ENCODE results near the gene HEMK1. TPM values are rescaled to one million over a fixed set of nuclear protein-coding genes. Genes with fewer than 3 reads are reported as not detected.

The HEMK1 gene
- total and polyA plus RNA-seq, 2 donors (not counting 3 experiments of a cell fraction or from before 2014, with no cell fraction given) = 14.2 to 15.2 TPM

- TF ChIP-seq, protein P1, sequence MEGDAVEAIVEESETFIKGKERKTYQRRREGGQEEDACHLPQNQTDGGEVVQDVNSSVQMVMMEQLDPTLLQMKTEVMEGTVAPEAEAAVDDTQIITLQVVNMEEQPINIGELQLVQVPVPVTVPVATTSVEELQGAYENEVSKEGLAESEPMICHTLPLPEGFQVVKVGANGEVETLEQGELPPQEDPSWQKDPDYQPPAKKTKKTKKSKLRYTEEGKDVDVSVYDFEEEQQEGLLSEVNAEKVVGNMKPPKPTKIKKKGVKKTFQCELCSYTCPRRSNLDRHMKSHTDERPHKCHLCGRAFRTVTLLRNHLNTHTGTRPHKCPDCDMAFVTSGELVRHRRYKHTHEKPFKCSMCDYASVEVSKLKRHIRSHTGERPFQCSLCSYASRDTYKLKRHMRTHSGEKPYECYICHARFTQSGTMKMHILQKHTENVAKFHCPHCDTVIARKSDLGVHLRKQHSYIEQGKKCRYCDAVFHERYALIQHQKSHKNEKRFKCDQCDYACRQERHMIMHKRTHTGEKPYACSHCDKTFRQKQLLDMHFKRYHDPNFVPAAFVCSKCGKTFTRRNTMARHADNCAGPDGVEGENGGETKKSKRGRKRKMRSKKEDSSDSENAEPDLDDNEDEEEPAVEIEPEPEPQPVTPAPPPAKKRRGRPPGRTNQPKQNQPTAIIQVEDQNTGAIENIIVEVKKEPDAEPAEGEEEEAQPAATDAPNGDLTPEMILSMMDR (IDR thresholded peaks at IDR 0.05; ENCODE audit: extremely low read depth in 1 of 2, insufficient read depth in 1 of 2, low read depth in 1 of 2, low read length in 2 of 2) = no peak
- no peak for TF ChIP-seq JUN (IDR thresholded peaks at IDR 0.05; ENCODE audit: borderline replicate concordance, insufficient read depth, insufficient read length, low read depth)
- TF ChIP-seq POLR2AphosphoS5 (IDR thresholded peaks at IDR 0.05; ENCODE audit: insufficient read depth, low read depth, low read length) = no peak
- TF ChIP-seq GATA2 (IDR thresholded peaks at IDR 0.05; ENCODE audit: insufficient read depth, insufficient read length, low read depth, low read length) = no peak
- TF ChIP-seq MAX (IDR thresholded peaks at IDR 0.05; ENCODE audit: insufficient read depth, insufficient read length) = no peak
- no peak for TF ChIP-seq POLR2A (IDR thresholded peaks at IDR 0.05; ENCODE audit: low read depth, low read length)
- intact Hi-C loops (cut with micrococcal nuclease) (no loop called here), dilution Hi-C loops (cut with MboI; ENCODE audit: extremely low pct_ligation_motif_present, low sequenced_read_pairs) (no loop called here)
- no peak overlapping the region for H3K27ac ChIP-seq (ENCODE audit: insufficient read depth, low read depth, low read length)
- H3K9me1 ChIP-seq (replicated peaks; ENCODE audit: control insufficient read depth, extremely low read depth, insufficient read depth, low read length) = no peaks in the 10 kb centered on the region
- no peak overlapping the region for H2AFZ ChIP-seq (ENCODE audit: low read depth, low read length)
- FAIRE-seq = no peak
- no peaks in the 10 kb centered on the region for H3K9me3 ChIP-seq (replicated peaks; ENCODE audit: control insufficient read depth, insufficient read depth, low read length)
- H4K20me1 ChIP-seq (replicated peaks; ENCODE audit: control insufficient read depth, extremely low read depth, insufficient read depth, low read length) = no peaks in the 10 kb centered on the region
- H3K4me1 ChIP-seq (ENCODE audit: control insufficient read depth, extremely low read depth, insufficient read depth, low read length) = no peaks in the 10 kb centered on the region
- ChIA-PET CTCF (interaction anchor here (1.0 kb wide), 1 partner anchor 17 kb away, joined by 4 read pairs; the partner anchor contains the start of gene CISH), POLR2A (no interaction called here)
- peaks cover 0 to 2% of the 10 kb centered on the region in 2 experiments for H3K27me3 ChIP-seq (ENCODE audit: control insufficient read depth in 2 of 2, insufficient read depth in 2 of 2, low read length in 2 of 2)
- DNase-seq (ENCODE audit: low read depth, low spot score) = no peak
- H3K4me3 ChIP-seq (replicated peaks in 1 of 3; ENCODE audit: insufficient read depth in 1 of 3, low read depth in 1 of 3, low read length in 3 of 3) = no peak overlapping the region
- no peaks in the 10 kb centered on the region for H3K79me2 ChIP-seq (ENCODE audit: control insufficient read depth, insufficient read depth, low read length)
- BruUV-seq (replicated peaks) = no TSS peak
- H3K4me2 ChIP-seq (ENCODE audit: insufficient read depth, low read length) = no peak overlapping the region
- no peak overlapping the region for H3K9ac ChIP-seq (replicated peaks; ENCODE audit: extremely low read depth, insufficient read depth, low read length)
- no peaks in the 10 kb centered on the region for H3K36me3 ChIP-seq (ENCODE audit: control insufficient read depth in 2 of 2, extremely low read depth in 1 of 2, insufficient read depth in 2 of 2, low read length in 2 of 2)
Measured at GRCh38 chr3:50594253-50594785, 25.0 kb downstream of the HEMK1 start.
